Tibial nerve (tissue), 4 donors: Measurements from ENCODE around the gene HOXC13. TPM values are rescaled to one million over a fixed set of nuclear protein-coding genes. Genes with fewer than 3 reads are reported as not detected.

Experiments used
- DNase-seq, 2 donors: peaks; one replicate each; pipeline ENCODE4 v3.0.0-alpha.2; 2019; ENCODE audit warnings: low spot score in 2 of 2
- H3K27ac ChIP-seq, 4 donors: fragments of 200-600 bp; sonication (generic) in 3 of 4; one replicate each; pipeline ENCODE4 v1.5.1; 2017 to 2019; ENCODE audit warnings: mild to moderate bottlenecking in 1 of 4
- H3K27me3 ChIP-seq, 2 donors: fragments of 200-600 bp; sonication (generic) in 1 of 2; one replicate each; pipeline versions ENCODE4 v1.5.1 to v1.6.0; 2017 to 2019
- H3K36me3 ChIP-seq, 3 donors: fragments of 200-600 bp; sonication (generic); one replicate each; pipeline ENCODE4 v1.5.1; 2018 to 2019
- H3K4me1 ChIP-seq, 4 donors: fragments of 200-600 bp; sonication (generic) in 3 of 4; one replicate each; pipeline ENCODE4 v1.5.1; 2017 to 2019
- H3K4me3 ChIP-seq, 4 donors: fragments of 200-600 bp; sonication (generic) in 3 of 4; one replicate each; pipeline ENCODE4 v1.5.1; 2017 to 2019; ENCODE audit warnings: mild to moderate bottlenecking in 1 of 4, moderate library complexity in 1 of 4
- H3K9me3 ChIP-seq, 4 donors: fragments of 200-600 bp; sonication (generic) in 3 of 4; one replicate each; pipeline ENCODE4 v1.5.1; 2017 to 2019
- CTCF ChIP-seq, 5 experiments: fragments of 200-600 bp in 3 of 5; fragments of 450-650 bp in 2 of 5; sonication (generic) in 3 of 5; IDR thresholded peaks; one replicate each; pipeline ENCODE4 v1.5.1; 2016 to 2019; ENCODE audit warnings: antibody characterized with exemption in 5 of 5, mild to moderate bottlenecking in 3 of 5, moderate library complexity in 2 of 5
- EP300 ChIP-seq, 2 donors: sonication (generic); formaldehyde crosslinking; IDR thresholded peaks; one replicate each; pipeline ENCODE4 v1.6.1; 2017; ENCODE audit warnings: antibody characterized with exemption in 2 of 2, mild to moderate bottlenecking in 1 of 2
- POLR2A ChIP-seq, 2 donors: fragments of 450-650 bp; IDR thresholded peaks; one replicate each; pipeline ENCODE4 v1.6.1; 2017; ENCODE audit warnings: antibody characterized with exemption in 2 of 2, mild to moderate bottlenecking in 2 of 2, moderate library complexity in 2 of 2
- WGBS, 2 donors: methylation state at CpG; one replicate each; pipeline ENCODE4 v1.1.5; 2018; 5-methylcytosine and 5-hydroxymethylcytosine counted together
- total RNA-seq, 4 donors: library from RNA; depleted of rRNA; stranded (reverse); fragments of >200 nt; gene quantifications; one replicate each; pipeline ENCODE4 v1.1.0, GENCODE V29; 2016

HOXC13 gene
- total RNA-seq, 4 donors from 2014 or later, result not detected

GRCh38 chr12:53944907-53945847, 6.5 kb downstream of the HOXC13 start:
- H3K4me1 ChIP-seq, result peaks cover 0 to 10% (median 0%) of the 10 kb centered on the region in 4 donors
- no peaks in the 10 kb centered on the region for H3K36me3 ChIP-seq
- H3K4me3 ChIP-seq, result no peak overlapping the region
- no peaks in the 10 kb centered on the region for H3K9me3 ChIP-seq
- TF ChIP-seq CTCF (IDR thresholded peaks at IDR 0.05) (no peak), POLR2A (IDR thresholded peaks at IDR 0.05) (no peak), EP300 (IDR thresholded peaks at IDR 0.05) (no peak)
- DNase-seq, result no peak
- no peak overlapping the region for H3K27ac ChIP-seq
- WGBS, 2 donors, result 6 to 7% methylated on average over 51 of the region's 51 CpGs
- H3K27me3 ChIP-seq, result peaks cover 3 to 100% of the 10 kb centered on the region in 2 donors

- H3K4me1 ChIP-seq, result peaks cover 0 to 30% (median 1%) of the 10 kb centered on the region in 4 donors
- no peaks in the 10 kb centered on the region for H3K9me3 ChIP-seq
- DNase-seq, result no peak
- no peak overlapping the region for H3K4me3 ChIP-seq
- no peaks in the 10 kb centered on the region for H3K36me3 ChIP-seq
- peaks cover 3 to 100% of the 10 kb centered on the region in 2 donors for H3K27me3 ChIP-seq
- no peak overlapping the region for H3K27ac ChIP-seq
- TF ChIP-seq POLR2A (IDR thresholded peaks at IDR 0.05) (no peak), EP300 (IDR thresholded peaks at IDR 0.05) (no peak), CTCF (IDR thresholded peaks at IDR 0.05) (no peak)
Measured at GRCh38 chr12:53947743-53948142, 9.1 kb downstream of the HOXC13 start.

GRCh38 chr12:53948650-53949593, 10.3 kb downstream of the HOXC13 start:
- Histone ChIP-seq H3K27ac (no peak overlapping the region), H3K4me1 (peaks cover 0 to 37% (median 1%) of the 10 kb centered on the region in 4 donors), H3K27me3 (peaks cover 6 to 100% of the 10 kb centered on the region in 2 donors), H3K9me3 (no peaks in the 10 kb centered on the region), H3K36me3 (no peaks in the 10 kb centered on the region), H3K4me3 (no peak overlapping the region)
- TF ChIP-seq POLR2A (IDR thresholded peaks at IDR 0.05), result no peak
- TF ChIP-seq EP300 (IDR thresholded peaks at IDR 0.05), result no peak
- TF ChIP-seq CTCF (IDR thresholded peaks at IDR 0.05), result no peak
- whole genome bisulfite sequencing, 2 donors, result 49 to 68% methylated on average over 7 to 9 of the region's 9 CpGs
- DNase-seq, result no peak

DNA sequence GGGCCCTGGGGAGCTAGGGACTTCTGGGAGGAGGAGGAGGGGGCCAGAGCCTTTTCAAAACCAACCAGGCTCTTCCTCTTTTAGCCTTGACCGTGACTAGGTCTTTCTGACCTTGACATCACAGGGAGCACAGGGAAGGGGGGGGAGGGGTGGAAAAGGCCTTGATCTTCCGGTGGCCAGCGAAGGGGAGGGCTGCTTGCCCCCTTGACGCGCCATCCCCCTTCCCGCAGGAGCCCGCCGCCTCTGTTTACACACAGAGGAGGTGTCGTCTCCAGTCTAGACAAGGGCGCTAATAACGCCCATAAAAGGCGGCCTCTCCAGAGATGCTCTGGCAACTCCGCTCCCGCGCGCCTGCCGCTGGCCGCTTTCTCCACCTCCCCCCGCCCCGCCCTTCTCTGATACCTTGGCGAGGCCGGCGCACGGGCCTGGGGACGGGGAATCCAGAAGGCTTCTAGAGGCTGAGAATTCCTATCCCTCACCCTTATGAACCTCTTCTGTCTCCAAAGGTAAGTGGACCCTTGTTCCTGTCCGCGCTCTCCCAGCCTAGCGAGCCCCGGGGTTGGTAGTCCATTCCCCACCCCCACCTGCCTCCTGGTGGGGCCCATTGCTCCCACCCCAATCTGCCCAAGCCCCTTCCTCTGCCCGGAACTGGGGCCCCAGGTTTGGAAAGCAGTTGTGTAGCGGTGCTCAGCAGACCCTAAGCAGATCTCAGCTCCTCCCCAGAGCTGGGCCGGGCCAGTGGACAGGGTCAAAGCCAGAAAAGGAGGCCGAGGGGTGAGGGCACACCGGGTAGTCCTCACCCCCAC, 11.2 kb downstream of the HOXC13 start:
- no peak for DNase-seq
- Histone ChIP-seq H3K36me3 (no peaks in the 10 kb centered on the region), H3K9me3 (no peaks in the 10 kb centered on the region), H3K4me3 (no peak overlapping the region), H3K4me1 (peaks cover 0 to 36% (median 1%) of the 10 kb centered on the region in 4 donors), H3K27ac (no peak overlapping the region), H3K27me3 (peaks cover 14 to 100% of the 10 kb centered on the region in 2 donors)
- 12 to 16% methylated on average over 25 to 34 of the region's 34 CpGs for WGBS, 2 donors
- no peak for TF ChIP-seq EP300 (IDR thresholded peaks at IDR 0.05)
- TF ChIP-seq POLR2A (IDR thresholded peaks at IDR 0.05), result no peak
- no peak for TF ChIP-seq CTCF (IDR thresholded peaks at IDR 0.05)
